ENCODE data around the gene ZNF462.
"Not testable (repeated sequence)": the region's sequence is repeated elsewhere in the genome, so short reads cannot be mapped to it uniquely, and the experiment has no call there.

Gene ZNF462

GRCh38 chr9:106843371-106843770 lies 19.6 kb upstream of the ZNF462 start:
- Histone ChIP-seq H3K4me3 (ENCODE audit: low read depth, low read length) (no peak overlapping the region), H3K9me3 (ENCODE audit: control insufficient read depth, insufficient read depth, low read depth, low read length) (no peaks in the 10 kb centered on the region), H3K4me1 (ENCODE audit: control insufficient read depth, insufficient read depth, low read length) (no peaks in the 10 kb centered on the region), H3K27ac (ENCODE audit: low read depth, low read length) (no peak overlapping the region), H3K9ac (ENCODE audit: low read length) (no peak overlapping the region), H3K27me3 (ENCODE audit: control insufficient read depth, insufficient read depth, low read length) (no peaks in the 10 kb centered on the region), H3K36me3 (ENCODE audit: control insufficient read depth, insufficient read depth, low read length) (no peaks in the 10 kb centered on the region)

- Histone ChIP-seq H3K27me3 (ENCODE audit: control insufficient read depth, insufficient read depth, low read length) (no peaks in the 10 kb centered on the region), H3K9ac (ENCODE audit: low read length) (no peak overlapping the region)
These were observed 16.7 kb upstream of the ZNF462 start for GRCh38 chr9:106846307-106846706.

GRCh38 chr9:106846857-106847256 lies 16.1 kb upstream of the ZNF462 start:
- H3K4me1 ChIP-seq (ENCODE audit: control insufficient read depth, insufficient read depth, low read length): no peaks in the 10 kb centered on the region
- no peak overlapping the region for H3K9ac ChIP-seq (ENCODE audit: low read length)
- no peak overlapping the region for H3K4me3 ChIP-seq (ENCODE audit: low read depth, low read length)

More at GRCh38 chr9:106846307-106846706, 16.7 kb upstream of the ZNF462 start:
- no peaks in the 10 kb centered on the region for H3K9me3 ChIP-seq (ENCODE audit: control insufficient read depth, insufficient read depth, low read depth, low read length)
- no peaks in the 10 kb centered on the region for H3K36me3 ChIP-seq (ENCODE audit: control insufficient read depth, insufficient read depth, low read length)
- H3K27ac ChIP-seq (ENCODE audit: low read depth, low read length): no peak overlapping the region
- no peak overlapping the region for H3K4me3 ChIP-seq (ENCODE audit: low read depth, low read length)
- H3K4me1 ChIP-seq (ENCODE audit: control insufficient read depth, insufficient read depth, low read length): no peaks in the 10 kb centered on the region

GRCh38 chr9:106851640-106852039 lies 11.3 kb upstream of the ZNF462 start:
- H3K27me3 ChIP-seq (ENCODE audit: control insufficient read depth, insufficient read depth, low read length); H3K4me1 ChIP-seq (ENCODE audit: control insufficient read depth, insufficient read depth, low read length); H3K9me3 ChIP-seq (ENCODE audit: control insufficient read depth, insufficient read depth, low read depth, low read length); H3K27ac ChIP-seq (ENCODE audit: low read depth, low read length); H3K36me3 ChIP-seq (ENCODE audit: control insufficient read depth, insufficient read depth, low read length); H3K4me3 ChIP-seq (ENCODE audit: low read depth, low read length); H3K9ac ChIP-seq (ENCODE audit: low read length): not testable (repeated sequence)

More at GRCh38 chr9:106846857-106847256, 16.1 kb upstream of the ZNF462 start:
- Histone ChIP-seq H3K36me3 (ENCODE audit: control insufficient read depth, insufficient read depth, low read length) (no peaks in the 10 kb centered on the region), H3K27ac (ENCODE audit: low read depth, low read length) (no peak overlapping the region), H3K27me3 (ENCODE audit: control insufficient read depth, insufficient read depth, low read length) (no peaks in the 10 kb centered on the region), H3K9me3 (ENCODE audit: control insufficient read depth, insufficient read depth, low read depth, low read length) (no peaks in the 10 kb centered on the region)

- Histone ChIP-seq H3K27ac (ENCODE audit: low read depth, low read length) (no peak overlapping the region), H3K27me3 (ENCODE audit: control insufficient read depth, insufficient read depth, low read length) (peaks cover 4% of the 10 kb centered on the region; the same call in 1 of the 2 replicates), H3K4me3 (ENCODE audit: low read depth, low read length) (no peak overlapping the region), H3K9ac (ENCODE audit: low read length) (no peak overlapping the region), H3K9me3 (ENCODE audit: control insufficient read depth, insufficient read depth, low read depth, low read length) (no peaks in the 10 kb centered on the region), H3K4me1 (ENCODE audit: control insufficient read depth, insufficient read depth, low read length) (peaks cover 8% of the 10 kb centered on the region), H3K36me3 (ENCODE audit: control insufficient read depth, insufficient read depth, low read length) (no peaks in the 10 kb centered on the region)
These were observed 5.0 kb upstream of the ZNF462 start for GRCh38 chr9:106857811-106858470.

GRCh38 chr9:106859957-106860720 lies 2.8 kb upstream of the ZNF462 start:
- Histone ChIP-seq H3K9me3 (ENCODE audit: control insufficient read depth, insufficient read depth, low read depth, low read length) (no peaks in the 10 kb centered on the region), H3K9ac (ENCODE audit: low read length) (peak overlapping the region; percentile 97), H3K4me3 (ENCODE audit: low read depth, low read length) (peak overlapping the region; percentile 90), H3K27me3 (ENCODE audit: control insufficient read depth, insufficient read depth, low read length) (peaks cover 4% of the 10 kb centered on the region; the same call in 1 of the 2 replicates), H3K36me3 (ENCODE audit: control insufficient read depth, insufficient read depth, low read length) (no peaks in the 10 kb centered on the region), H3K27ac (ENCODE audit: low read depth, low read length) (peak overlapping the region; percentile 86), H3K4me1 (ENCODE audit: control insufficient read depth, insufficient read depth, low read length) (peaks cover 15% of the 10 kb centered on the region)

- peaks cover 2% of the 10 kb centered on the region; the same call in 1 of the 2 replicates for H3K36me3 ChIP-seq (ENCODE audit: control insufficient read depth, insufficient read depth, low read length)
- H3K4me3 ChIP-seq (ENCODE audit: low read depth, low read length): peak overlapping the region; percentile 90
- H3K4me1 ChIP-seq (ENCODE audit: control insufficient read depth, insufficient read depth, low read length): peaks cover 24% of the 10 kb centered on the region
- peak overlapping the region; percentile 86 for H3K27ac ChIP-seq (ENCODE audit: low read depth, low read length)
- peaks cover 4% of the 10 kb centered on the region; the same call in 1 of the 2 replicates for H3K27me3 ChIP-seq (ENCODE audit: control insufficient read depth, insufficient read depth, low read length)
- peak overlapping the region; percentile 97 for H3K9ac ChIP-seq (ENCODE audit: low read length)
- no peaks in the 10 kb centered on the region for H3K9me3 ChIP-seq (ENCODE audit: control insufficient read depth, insufficient read depth, low read depth, low read length)
These were observed 2.0 kb upstream of the ZNF462 start for GRCh38 chr9:106860721-106861639.

GRCh38 chr9:106861640-106862109 lies 1.3 kb upstream of the ZNF462 start:
- Histone ChIP-seq H3K36me3 (ENCODE audit: control insufficient read depth, insufficient read depth, low read length) (peaks cover 4% of the 10 kb centered on the region; the same call in 1 of the 2 replicates), H3K4me3 (ENCODE audit: low read depth, low read length) (peak overlapping the region; percentile 90), H3K9ac (ENCODE audit: low read length) (peak overlapping the region; percentile 97), H3K4me1 (ENCODE audit: control insufficient read depth, insufficient read depth, low read length) (peaks cover 29% of the 10 kb centered on the region), H3K9me3 (ENCODE audit: control insufficient read depth, insufficient read depth, low read depth, low read length) (no peaks in the 10 kb centered on the region), H3K27me3 (ENCODE audit: control insufficient read depth, insufficient read depth, low read length) (peaks cover 4% of the 10 kb centered on the region; the same call in 1 of the 2 replicates), H3K27ac (ENCODE audit: low read depth, low read length) (peak overlapping the region; percentile 86; the same call in 1 of the 2 replicates)

GRCh38 chr9:106862110-106862820 lies 701 bp upstream of the ZNF462 start:
- Histone ChIP-seq H3K27ac (ENCODE audit: low read depth, low read length) (peak overlapping the region; percentile 92), H3K36me3 (ENCODE audit: control insufficient read depth, insufficient read depth, low read length) (peaks cover 4% of the 10 kb centered on the region; the same call in 1 of the 2 replicates), H3K4me1 (ENCODE audit: control insufficient read depth, insufficient read depth, low read length) (peaks cover 35% of the 10 kb centered on the region), H3K27me3 (ENCODE audit: control insufficient read depth, insufficient read depth, low read length) (peaks cover 4% of the 10 kb centered on the region; the same call in 1 of the 2 replicates), H3K4me3 (ENCODE audit: low read depth, low read length) (peak overlapping the region; percentile 90), H3K9ac (ENCODE audit: low read length) (peak overlapping the region; percentile 97), H3K9me3 (ENCODE audit: control insufficient read depth, insufficient read depth, low read depth, low read length) (no peaks in the 10 kb centered on the region)

Data from HUES6 (cell line).